Measurements from ENCODE around the gene C1orf94.

The C1orf94 gene

GRCh38 chr1:34188985-34189384 is 12.3 kb downstream of the C1orf94 start:
- Histone ChIP-seq H3K36me3 (ENCODE audit: insufficient read depth, low read length) (no peaks in the 10 kb centered on the region), H4K20me1 (ENCODE audit: insufficient read depth, low read length) (no peaks in the 10 kb centered on the region; the same call in 1 of the 2 replicates), H2AFZ (ENCODE audit: low read depth, low read length) (no peak overlapping the region), H3K9me3 (ENCODE audit: insufficient read depth, low read length, severe bottlenecking) (no peaks in the 10 kb centered on the region), H3K4me1 (ENCODE audit: insufficient read depth, low read length) (no peaks in the 10 kb centered on the region), H3K27ac (ENCODE audit: low read length) (no peak overlapping the region), H3K4me2 (ENCODE audit: insufficient read depth, low read length) (no peak overlapping the region), H3K79me2 (ENCODE audit: insufficient read depth, low read length) (no peaks in the 10 kb centered on the region), H3K27me3 (ENCODE audit: insufficient read depth, low read length, poor library complexity) (no peaks in the 10 kb centered on the region), H3K4me3 (ENCODE audit: low read depth in 1 of 2, low read length in 2 of 2) (no peak overlapping the region), H3K9ac (ENCODE audit: low read depth, low read length) (no peak overlapping the region)
- TF ChIP-seq CTCF (IDR thresholded peaks at IDR 0.05; ENCODE audit: borderline replicate concordance, extremely low read depth, low read length, poor library complexity, severe bottlenecking) (no peak), EZH2 (IDR thresholded peaks at IDR 0.05; ENCODE audit: borderline replicate concordance, low read depth, low read length, severe bottlenecking) (no peak)
- DNase-seq (no peak), ATAC-seq (ENCODE audit: insufficient read depth, low read depth) (no peak)

DNA sequence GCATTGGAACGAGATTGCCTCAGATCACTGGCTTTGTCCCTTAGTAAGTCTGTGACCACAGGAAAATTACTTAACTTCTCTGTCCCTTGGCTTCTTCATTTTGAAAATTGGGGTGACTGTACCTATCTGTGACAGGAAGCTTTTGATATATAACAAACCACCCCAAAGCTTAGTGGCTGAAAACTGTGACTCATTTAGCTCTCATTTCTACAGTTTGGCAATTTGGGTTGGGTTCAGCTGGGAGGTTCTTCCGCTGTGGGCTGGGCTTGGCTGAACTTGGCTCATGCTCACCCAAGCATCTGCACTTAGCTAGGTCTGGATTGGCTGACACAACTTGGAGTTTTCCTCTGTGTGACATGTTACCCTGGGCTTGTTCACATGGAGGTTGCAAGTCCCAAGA is 14.0 kb downstream of the C1orf94 start:
- no peak for ATAC-seq (ENCODE audit: insufficient read depth, low read depth)
- Histone ChIP-seq H3K4me3 (ENCODE audit: low read depth in 1 of 2, low read length in 2 of 2) (no peak overlapping the region), H3K4me2 (ENCODE audit: insufficient read depth, low read length) (no peak overlapping the region), H3K9ac (ENCODE audit: low read depth, low read length) (no peak overlapping the region), H3K79me2 (ENCODE audit: insufficient read depth, low read length) (no peaks in the 10 kb centered on the region), H2AFZ (ENCODE audit: low read depth, low read length) (no peak overlapping the region), H3K27me3 (ENCODE audit: insufficient read depth, low read length, poor library complexity) (no peaks in the 10 kb centered on the region), H3K9me3 (ENCODE audit: insufficient read depth, low read length, severe bottlenecking) (no peaks in the 10 kb centered on the region), H3K4me1 (ENCODE audit: insufficient read depth, low read length) (no peaks in the 10 kb centered on the region), H4K20me1 (ENCODE audit: insufficient read depth, low read length) (no peaks in the 10 kb centered on the region; the same call in 1 of the 2 replicates), H3K27ac (ENCODE audit: low read length) (no peak overlapping the region), H3K36me3 (ENCODE audit: insufficient read depth, low read length) (no peaks in the 10 kb centered on the region)
- no peak for DNase-seq
- no peak for TF ChIP-seq EZH2 (IDR thresholded peaks at IDR 0.05; ENCODE audit: borderline replicate concordance, low read depth, low read length, severe bottlenecking)
- no peak for TF ChIP-seq CTCF (IDR thresholded peaks at IDR 0.05; ENCODE audit: borderline replicate concordance, extremely low read depth, low read length, poor library complexity, severe bottlenecking)

DNA sequence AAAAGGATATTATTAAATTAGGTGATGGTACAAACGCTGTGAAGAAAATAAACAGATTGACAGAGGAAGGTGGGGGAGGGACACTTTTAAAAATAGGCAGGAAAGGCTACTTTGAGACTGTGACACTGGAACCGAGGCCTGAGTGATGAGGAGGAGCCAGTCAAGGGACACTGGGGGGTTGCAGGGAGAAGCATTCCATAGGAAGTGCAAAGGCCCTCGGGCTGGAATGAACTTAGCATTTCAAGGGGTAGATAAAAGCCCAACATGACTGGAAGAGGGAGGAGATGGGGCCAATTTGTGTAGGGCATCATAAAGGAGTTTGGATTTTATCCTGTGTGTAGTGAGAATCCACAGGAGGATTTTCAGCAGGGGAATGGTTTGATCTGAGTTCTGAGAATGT is 15.9 kb downstream of the C1orf94 start:
- no peak overlapping the region for H3K4me3 ChIP-seq (ENCODE audit: low read depth in 1 of 2, low read length in 2 of 2)
- H3K27me3 ChIP-seq (ENCODE audit: insufficient read depth, low read length, poor library complexity), result no peaks in the 10 kb centered on the region
- H3K4me2 ChIP-seq (ENCODE audit: insufficient read depth, low read length), result no peak overlapping the region
- H3K9ac ChIP-seq (ENCODE audit: low read depth, low read length), result no peak overlapping the region
- no peaks in the 10 kb centered on the region for H3K79me2 ChIP-seq (ENCODE audit: insufficient read depth, low read length)
- no peaks in the 10 kb centered on the region; the same call in 1 of the 2 replicates for H4K20me1 ChIP-seq (ENCODE audit: insufficient read depth, low read length)
- H2AFZ ChIP-seq (ENCODE audit: low read depth, low read length), result no peak overlapping the region
- H3K4me1 ChIP-seq (ENCODE audit: insufficient read depth, low read length), result no peaks in the 10 kb centered on the region
- H3K36me3 ChIP-seq (ENCODE audit: insufficient read depth, low read length), result no peaks in the 10 kb centered on the region
- no peaks in the 10 kb centered on the region for H3K9me3 ChIP-seq (ENCODE audit: insufficient read depth, low read length, severe bottlenecking)
- ATAC-seq (ENCODE audit: insufficient read depth, low read depth) (no peak), DNase-seq (no peak)
- no peak overlapping the region for H3K27ac ChIP-seq (ENCODE audit: low read length)
- TF ChIP-seq CTCF (IDR thresholded peaks at IDR 0.05; ENCODE audit: borderline replicate concordance, extremely low read depth, low read length, poor library complexity, severe bottlenecking) (no peak), EZH2 (IDR thresholded peaks at IDR 0.05; ENCODE audit: borderline replicate concordance, low read depth, low read length, severe bottlenecking) (no peak)

DNA sequence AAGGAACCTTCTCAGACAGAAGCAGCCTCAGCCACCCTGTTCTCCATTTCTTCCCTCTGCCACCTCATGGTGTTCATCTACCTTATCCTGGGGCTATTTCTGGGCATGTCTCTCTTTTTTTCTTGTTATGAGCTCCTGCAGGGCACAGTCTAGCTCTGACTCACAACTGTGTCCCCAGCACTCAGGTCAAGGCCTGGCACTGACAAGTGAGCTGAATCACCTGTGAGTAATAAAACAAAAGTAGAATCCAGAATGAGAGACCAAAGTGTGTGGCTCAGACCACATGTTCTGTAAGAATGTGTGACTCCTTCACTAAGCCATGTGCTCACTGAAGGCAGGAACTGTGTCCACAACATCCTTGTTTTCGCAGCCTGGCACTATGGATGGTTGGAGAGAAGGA is 23.2 kb downstream of the C1orf94 start:
- ATAC-seq (ENCODE audit: insufficient read depth, low read depth), result no peak
- no peaks in the 10 kb centered on the region for H3K79me2 ChIP-seq (ENCODE audit: insufficient read depth, low read length)
- no peak for DNase-seq
- H3K9me3 ChIP-seq (ENCODE audit: insufficient read depth, low read length, severe bottlenecking), result no peaks in the 10 kb centered on the region
- H3K4me1 ChIP-seq (ENCODE audit: insufficient read depth, low read length), result no peaks in the 10 kb centered on the region
- TF ChIP-seq CTCF (IDR thresholded peaks at IDR 0.05; ENCODE audit: borderline replicate concordance, extremely low read depth, low read length, poor library complexity, severe bottlenecking) (no peak), EZH2 (IDR thresholded peaks at IDR 0.05; ENCODE audit: borderline replicate concordance, low read depth, low read length, severe bottlenecking) (no peak)
- no peaks in the 10 kb centered on the region for H3K27me3 ChIP-seq (ENCODE audit: insufficient read depth, low read length, poor library complexity)
- no peak overlapping the region for H3K4me3 ChIP-seq (ENCODE audit: low read depth in 1 of 2, low read length in 2 of 2)
- H3K36me3 ChIP-seq (ENCODE audit: insufficient read depth, low read length), result no peaks in the 10 kb centered on the region
- no peak overlapping the region for H3K4me2 ChIP-seq (ENCODE audit: insufficient read depth, low read length)
- no peaks in the 10 kb centered on the region for H4K20me1 ChIP-seq (ENCODE audit: insufficient read depth, low read length)
- H3K27ac ChIP-seq (ENCODE audit: low read length), result no peak overlapping the region
- no peak overlapping the region for H2AFZ ChIP-seq (ENCODE audit: low read depth, low read length)
- no peak overlapping the region for H3K9ac ChIP-seq (ENCODE audit: low read depth, low read length)
